H1 (cell line): ENCODE data around the gene DHCR24. TPM values are rescaled to one million over a fixed set of nuclear protein-coding genes. Genes with fewer than 3 reads are reported as not detected.

Experiments
- CTCF ChIA-PET: fragments of 300-600 bp; sonication (Branson Sonifier 250); formaldehyde crosslinking; loops from one replicate; lab custom pipeline; 2021; ENCODE audit not compliant: partially characterized antibody; lab: Charles Lee
- POLR2A ChIA-PET: fragments of 300-600 bp; sonication (Branson Sonifier 250); formaldehyde crosslinking; loops from one replicate; lab custom pipeline; 2021; ENCODE audit warnings: inconsistent platforms; ENCODE audit not compliant: partially characterized antibody; lab: Charles Lee
- DNase-seq, 2 experiments: peaks; one replicate each; pipeline versions ENCODE4 v3.0.0 to v3.0.0-alpha.2; 2010 to 2022; ENCODE audit warnings: low spot score in 2 of 2, low read depth in 1 of 2, mixed read lengths in 1 of 2
- FAIRE-seq: peaks from 2 replicates; lab custom pipeline; 2011; peaks lifted over from hg19 to GRCh38; lab: Jason Lieb, UNC
- H2AFZ ChIP-seq: 2 replicates; pipeline ENCODE4 v1.8.1; 2012; ENCODE audit warnings: low read length, inconsistent platforms
- H2AK5ac ChIP-seq: 2 replicates; pipeline ENCODE4 v1.6.1; 2013; ENCODE audit warnings: low read depth, low read length
- H2BK120ac ChIP-seq: replicated peaks from 2 replicates; pipeline ENCODE3; 2013; ENCODE audit warnings: low read depth, low read length, inconsistent platforms
- H2BK12ac ChIP-seq: 2 replicates; pipeline ENCODE4 v1.6.1; 2013; ENCODE audit warnings: low read depth, low read length
- H2BK15ac ChIP-seq: 2 replicates; pipeline ENCODE4 v1.6.1; 2013; ENCODE audit warnings: low read length
- H2BK20ac ChIP-seq: 2 replicates; pipeline ENCODE4 v1.6.1; 2013; ENCODE audit warnings: low read length
- H2BK5ac ChIP-seq: 2 replicates; pipeline ENCODE4 v1.6.1; 2013; ENCODE audit warnings: low read depth, low read length
- H3K14ac ChIP-seq: 2 replicates; pipeline ENCODE4 v1.6.1; 2013; ENCODE audit warnings: inconsistent platforms; ENCODE audit not compliant: insufficient read length
- H3K18ac ChIP-seq: 2 replicates; pipeline ENCODE4 v1.6.1; 2013; ENCODE audit warnings: low read length; ENCODE audit errors: extremely low read depth
- H3K23ac ChIP-seq: 2 replicates; pipeline ENCODE4 v1.6.1; 2013; ENCODE audit warnings: inconsistent platforms; ENCODE audit not compliant: insufficient read length
- H3K23me2 ChIP-seq: 2 replicates; pipeline ENCODE4 v1.6.1; 2013; ENCODE audit warnings: low read depth, low read length
- H3K27ac ChIP-seq: 2 replicates; pipeline ENCODE4 v1.6.1; 2011; ENCODE audit warnings: low read depth, low read length, inconsistent platforms
- H3K27me3 ChIP-seq, 4 experiments: replicated peaks in 1 of 4; 1 replicate in 1 of 4; 2 replicates in 3 of 4; pipeline versions ENCODE4 v1.6.1 to v1.8.1; 2011 to 2013; ENCODE audit warnings: low read length in 3 of 4, mild to moderate bottlenecking in 3 of 4, inconsistent platforms in 2 of 4, mixed read lengths in 2 of 4, moderate library complexity in 1 of 4; ENCODE audit not compliant: control insufficient read depth in 3 of 4, insufficient read depth in 3 of 4; ENCODE audit errors: extremely low read depth in 1 of 4
- H3K36me3 ChIP-seq, 4 experiments: 2 replicates each; pipeline versions ENCODE4 v1.6.1 to v1.8.1; 2011 to 2013; ENCODE audit warnings: mild to moderate bottlenecking in 4 of 4, low read length in 3 of 4, moderate library complexity in 2 of 4, control low read depth in 1 of 4, inconsistent platforms in 1 of 4; ENCODE audit not compliant: insufficient read depth in 4 of 4, control insufficient read depth in 2 of 4
- H3K4ac ChIP-seq: replicated peaks from 2 replicates; pipeline ENCODE3; 2013; ENCODE audit warnings: low read length, low read depth, mixed read lengths, inconsistent platforms; ENCODE audit not compliant: insufficient read length
- H3K4me1 ChIP-seq, 4 experiments: replicated peaks in 1 of 4; 1 replicate in 1 of 4; 2 replicates in 3 of 4; pipeline versions ENCODE4 v1.6.1 to v1.8.1; 2011 to 2013; ENCODE audit warnings: low read length in 3 of 4, inconsistent platforms in 2 of 4, mixed read lengths in 1 of 4; ENCODE audit not compliant: insufficient read depth in 4 of 4, control insufficient read depth in 3 of 4
- H3K4me2 ChIP-seq, 2 experiments: 2 replicates each; pipeline versions ENCODE4 v1.6.1 to v1.8.1; 2011 to 2013; ENCODE audit warnings: low read depth in 2 of 2, low read length in 2 of 2, control low read depth in 1 of 2, inconsistent platforms in 1 of 2, mild to moderate bottlenecking in 1 of 2; ENCODE audit not compliant: insufficient read depth in 1 of 2
- H3K4me3 ChIP-seq, 4 experiments: fragments of 200-600, 300-600 bp in 1 of 4; sonication (generic), shearing (Covaris generic), sonication (Bioruptor Twin) in 1 of 4; 2 replicates each; pipeline versions ENCODE4 v1.5.1 to v1.8.1; 2011 to 2016; ENCODE audit warnings: low read length in 4 of 4, low read depth in 3 of 4, control low read depth in 2 of 4, inconsistent platforms in 2 of 4, mild to moderate bottlenecking in 2 of 4, mixed read lengths in 1 of 4, moderate library complexity in 1 of 4; ENCODE audit not compliant: insufficient read depth in 2 of 4; ENCODE audit errors: extremely low read depth in 1 of 4
- H3K56ac ChIP-seq: replicated peaks from 2 replicates; pipeline ENCODE3; 2013; ENCODE audit warnings: low read depth, mild to moderate bottlenecking, mixed read lengths, low read length, inconsistent platforms; ENCODE audit not compliant: insufficient read length
- H3K79me1 ChIP-seq: 2 replicates; pipeline ENCODE4 v1.6.1; 2013; ENCODE audit warnings: low read depth, low read length, control low read depth
- H3K79me2 ChIP-seq, 2 experiments: 2 replicates each; pipeline versions ENCODE4 v1.6.1 to v1.8.1; 2012 to 2013; ENCODE audit warnings: low read length in 2 of 2, mild to moderate bottlenecking in 2 of 2, inconsistent platforms in 1 of 2; ENCODE audit not compliant: insufficient read depth in 2 of 2, control insufficient read depth in 1 of 2
- H3K9ac ChIP-seq, 4 experiments: replicated peaks in 1 of 4; 1 replicate in 1 of 4; 2 replicates in 3 of 4; pipeline versions ENCODE4 v1.6.1 to v1.8.1; 2011 to 2013; ENCODE audit warnings: low read depth in 3 of 4, low read length in 3 of 4, control low read depth in 2 of 4, mild to moderate bottlenecking in 2 of 4, moderate library complexity in 2 of 4, inconsistent platforms in 1 of 4; ENCODE audit errors: extremely low read depth in 1 of 4
- H3K9me3 ChIP-seq, 2 experiments: 2 replicates each; pipeline versions ENCODE4 v1.6.1 to v1.8.1; 2012 to 2013; ENCODE audit warnings: mild to moderate bottlenecking in 2 of 2, moderate library complexity in 2 of 2, control low read depth in 1 of 2, inconsistent platforms in 1 of 2, low read depth in 1 of 2, low read length in 1 of 2, mixed read lengths in 1 of 2; ENCODE audit not compliant: insufficient read depth in 2 of 2
- H4K20me1 ChIP-seq, 2 experiments: replicated peaks in 1 of 2; 2 replicates each; pipeline versions ENCODE3 to v1.8.1; 2011 to 2013; ENCODE audit warnings: inconsistent platforms in 2 of 2, low read length in 2 of 2, mild to moderate bottlenecking in 1 of 2; ENCODE audit not compliant: insufficient read depth in 2 of 2, control insufficient read depth in 1 of 2
- H4K5ac ChIP-seq: 2 replicates; pipeline ENCODE4 v1.6.1; 2013; ENCODE audit warnings: low read length, low read depth, mixed read lengths, inconsistent platforms; ENCODE audit not compliant: insufficient read length
- H4K8ac ChIP-seq: 2 replicates; pipeline ENCODE4 v1.8.0; 2013; ENCODE audit warnings: mild to moderate bottlenecking, moderate library complexity, low read length, inconsistent platforms; ENCODE audit not compliant: insufficient read depth; ENCODE audit errors: extremely low read depth
- H4K91ac ChIP-seq: replicated peaks from 2 replicates; pipeline ENCODE3; 2013; ENCODE audit warnings: low read length, mixed read lengths, inconsistent platforms; ENCODE audit not compliant: insufficient read length
- CBX5 ChIP-seq: fragments of 300-800, 300-1000 bp; sonication (generic); IDR thresholded peaks from 2 replicates; pipeline ENCODE4 v1.7.1; 2016; ENCODE audit warnings: antibody characterized with exemption, low read length, low read depth
- EGR1 ChIP-seq: IDR thresholded peaks from 2 replicates; pipeline ENCODE4 v1.6.1; 2011; ENCODE audit warnings: low read depth, low read length, borderline replicate concordance
- EZH2 ChIP-seq: fragments of 200-600 bp; sonication (generic); IDR thresholded peaks from 2 replicates; pipeline ENCODE4 v1.7.1; 2012; ENCODE audit warnings: low read depth, mild to moderate bottlenecking, moderate library complexity, low read length, inconsistent platforms; ENCODE audit not compliant: severe bottlenecking
- FOSL1 ChIP-seq: IDR thresholded peaks from 2 replicates; pipeline ENCODE4 v1.6.1; 2011; ENCODE audit warnings: mild to moderate bottlenecking, low read depth, low read length, moderate library complexity; ENCODE audit not compliant: insufficient read depth
- POLR2A ChIP-seq, 2 experiments: IDR thresholded peaks; 1 replicate in 1 of 2; 2 replicates in 1 of 2; pipeline ENCODE4 v1.6.1; 2011; ENCODE audit warnings: low read depth in 2 of 2, low read length in 2 of 2, mild to moderate bottlenecking in 2 of 2; ENCODE audit errors: control extremely low read depth in 1 of 2
- RFX5 ChIP-seq: IDR thresholded peaks from 2 replicates; pipeline ENCODE4 v1.6.1; 2011; ENCODE audit warnings: low read depth, low read length, improper control_type of control experiment, borderline replicate concordance
- SIN3A ChIP-seq, 2 experiments: IDR thresholded peaks in 1 of 2; conservative IDR thresholded peaks in 1 of 2; 2 replicates each; pipeline ENCODE4 v1.6.1; 2011 to 2012; ENCODE audit warnings: low read length in 2 of 2, improper control_type of control experiment in 1 of 2, low read depth in 1 of 2, mild to moderate bottlenecking in 1 of 2
- SIX5 ChIP-seq: IDR thresholded peaks from 2 replicates; pipeline ENCODE4 v1.6.1; 2011; ENCODE audit warnings: mild to moderate bottlenecking, low read depth, low read length
- SP1 ChIP-seq: IDR thresholded peaks from 2 replicates; pipeline ENCODE4 v1.6.1; 2011; ENCODE audit warnings: low read depth, low read length
- WGBS, 2 experiments: shearing (Covaris generic) in 1 of 2; methylation state at CpG; one replicate each; pipeline versions ENCODE4 v1.1.6 to v1.1.7; 2013 to 2015; ENCODE audit warnings: low lambda C conversion rate in 2 of 2, mixed read lengths in 2 of 2, inconsistent platforms in 1 of 2, low coverage in 1 of 2, missing lambda C conversion rate in 1 of 2; ENCODE audit not compliant: insufficient replicate concordance in 2 of 2, insufficient coverage in 1 of 2, insufficient read length in 1 of 2; ENCODE audit errors: extremely low coverage in 1 of 2, missing lambda C conversion rate in 1 of 2; 5-methylcytosine and 5-hydroxymethylcytosine counted together
- polyA plus RNA-seq, 7 experiments: library from polyadenylated mRNA; depleted of rRNA in 3 of 7; stranded (reverse) in 5 of 7; unstranded in 2 of 7; fragments of >200 nt in 5 of 7; fragments of 200-250 nt in 2 of 7; gene quantifications; 1 replicate in 5 of 7; 2 replicates in 1 of 7; 4 replicates in 1 of 7; pipeline versions ENCODE4 v1.2.1 to v1.2.3, GENCODE V29; 2011 to 2013; ENCODE audit warnings: missing spikeins in 2 of 7, mixed read lengths in 2 of 7
- total RNA-seq: library from RNA; stranded (reverse); fragmentation: NEBNext Ultra II Directional; extraction: Animal tissue kit (Norgen Biotek cat#: 25700); gene quantifications from 2 replicates; pipeline ENCODE4 v1.2.1, GENCODE V29; 2021
- TF ChIP-seq, protein P1 (sequence below): IDR thresholded peaks from 2 replicates; pipeline ENCODE4 v1.6.1; 2012; ENCODE audit warnings: inconsistent platforms

The DHCR24 gene
- total and polyA plus RNA-seq, 2 of the 8 experiments (the other 6 are each of a cell fraction or from before 2014, with no cell fraction given), result 370 to 419 TPM

DNA sequence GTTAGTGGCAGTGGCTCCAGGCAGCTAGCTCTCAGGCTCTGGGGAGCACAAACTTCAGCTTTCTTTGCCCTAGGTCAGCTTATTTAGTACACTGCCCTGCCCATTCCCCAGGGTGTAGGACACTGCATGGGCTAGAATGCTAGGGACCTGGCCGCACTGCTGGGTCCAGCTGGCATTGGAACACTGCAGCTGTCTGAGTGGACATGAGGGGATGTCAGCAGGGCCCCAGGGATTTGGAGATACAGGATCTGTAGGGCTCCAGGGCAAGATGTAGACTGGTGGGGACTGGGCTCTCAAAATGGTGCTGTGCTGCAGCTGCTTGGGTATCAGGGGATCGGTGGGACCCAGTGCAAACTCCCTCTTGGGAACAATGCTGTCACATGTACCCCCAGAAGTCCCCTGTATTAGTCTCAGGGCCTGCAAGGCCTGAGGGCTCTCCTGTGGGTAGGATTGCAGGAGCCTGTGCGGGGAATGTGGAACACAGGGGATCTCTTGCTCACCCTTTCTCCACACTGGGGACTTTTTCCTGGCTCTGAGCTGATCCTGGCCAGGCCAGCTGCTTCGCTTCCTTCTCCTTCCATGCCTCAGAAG is 60.7 kb downstream of the DHCR24 start:
- Histone ChIP-seq H2BK5ac (no peak overlapping the region), H3K4me2 (no peak overlapping the region), H3K4me3 (no peak overlapping the region), H3K23ac (no peak overlapping the region), H3K56ac (no peak overlapping the region), H3K27me3 (no peaks in the 10 kb centered on the region), H3K36me3 (no peaks in the 10 kb centered on the region), H3K4ac (no peak overlapping the region), H4K8ac (peak overlapping the region; percentile 14; the same call in 1 of the 2 replicates), H2BK120ac (no peak overlapping the region), H2BK15ac (no peak overlapping the region), H2BK20ac (no peak overlapping the region), H3K79me2 (no peaks in the 10 kb centered on the region), H2BK12ac (no peak overlapping the region), H3K9ac (no peak overlapping the region), H2AFZ (no peak overlapping the region), H3K79me1 (no peaks in the 10 kb centered on the region), H3K27ac (no peak overlapping the region; the same call in 1 of the 2 replicates), H3K9me3 (peaks cover 3% of the 10 kb centered on the region in 2 experiments; a peak in 1 of 4 replicates), H3K18ac (no peak overlapping the region), H2AK5ac (no peak overlapping the region), H4K91ac (no peak overlapping the region), H4K5ac (no peak overlapping the region), H3K23me2 (no peaks in the 10 kb centered on the region), H3K14ac (no peak overlapping the region), H3K4me1 (no peaks in the 10 kb centered on the region), H4K20me1 (no peaks in the 10 kb centered on the region)
- DNase-seq (no peak), FAIRE-seq (no peak)
- ChIA-PET POLR2A (interaction anchor here (1.5 kb wide), 1 partner anchor 12 kb away, joined by 3 read pairs; no protein-coding TSS in a partner anchor), CTCF (interaction anchor here (0.8 kb wide), 2 partner anchors 11 to 13 kb away, joined by 3 read pairs; no protein-coding TSS in a partner anchor)
- TF ChIP-seq SIX5 (no peak), EZH2 (no peak), SIN3A (conservative IDR thresholded peaks at IDR 0.05 in 1 of 2, IDR thresholded peaks at IDR 0.05 in 1 of 2; ENCODE audit: low read depth in 1 of 2, low read length in 2 of 2) (no peak), RFX5 (no peak), SP1 (no peak), CBX5 (no peak), EGR1 (no peak), FOSL1 (no peak), POLR2A (IDR thresholded peaks at IDR 0.05; ENCODE audit: control extremely low read depth in 1 of 2, low read depth in 2 of 2, low read length in 2 of 2) (no peak)
- TF ChIP-seq, protein P1, sequence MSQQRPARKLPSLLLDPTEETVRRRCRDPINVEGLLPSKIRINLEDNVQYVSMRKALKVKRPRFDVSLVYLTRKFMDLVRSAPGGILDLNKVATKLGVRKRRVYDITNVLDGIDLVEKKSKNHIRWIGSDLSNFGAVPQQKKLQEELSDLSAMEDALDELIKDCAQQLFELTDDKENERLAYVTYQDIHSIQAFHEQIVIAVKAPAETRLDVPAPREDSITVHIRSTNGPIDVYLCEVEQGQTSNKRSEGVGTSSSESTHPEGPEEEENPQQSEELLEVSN, result no peak
- 88% methylated on average over 4 of the region's 4 CpGs; no CpG with 5 or more reads in 1 of the 2 experiments for WGBS, 2 experiments
